HEK293T (cell line): ENCODE results near the gene ABCC2.

Experiments
- CTCF ChIA-PET: fragments of 350-600 bp; formaldehyde crosslinking; extraction: SDS; loops from one replicate; lab custom pipeline; 2021; ENCODE audit warnings: antibody characterized with exemption, inconsistent platforms; lab: Yijun Ruan, JAX
- POLR2A ChIA-PET: fragments of 350-600 bp; formaldehyde crosslinking; extraction: SDS; loops from one replicate; lab custom pipeline; 2020; ENCODE audit warnings: antibody characterized with exemption, inconsistent platforms; lab: Yijun Ruan, JAX
- DNase-seq: peaks from one replicate; pipeline ENCODE4 v3.0.0; 2012; ENCODE audit warnings: mixed read lengths; ENCODE audit errors: extremely low spot score
- ARNT ChIP-seq: fragments of 450-650 bp; IDR thresholded peaks from 2 replicates; pipeline ENCODE4 v1.6.1; 2017; ENCODE audit warnings: mild to moderate bottlenecking
- BHLHE40 ChIP-seq: fragments of 450-650 bp; IDR thresholded peaks from 2 replicates; pipeline ENCODE4 v1.6.1; 2016; ENCODE audit warnings: mild to moderate bottlenecking, moderate library complexity, borderline replicate concordance
- CTBP1 ChIP-seq: fragments of 450-650 bp; IDR thresholded peaks from 2 replicates; pipeline ENCODE4 v1.6.1; 2016; ENCODE audit warnings: borderline replicate concordance
- ELF4 ChIP-seq: fragments of 450-650 bp; IDR thresholded peaks from 2 replicates; pipeline ENCODE4 v1.6.1; 2017; ENCODE audit warnings: antibody characterized with exemption
- FOXA1 ChIP-seq: fragments of 450-650 bp; IDR thresholded peaks from 2 replicates; pipeline ENCODE4 v1.6.1; 2016; ENCODE audit warnings: mild to moderate bottlenecking
- FOXK2 ChIP-seq: fragments of 450-650 bp; IDR thresholded peaks from 2 replicates; pipeline ENCODE4 v1.6.1; 2016; ENCODE audit warnings: mild to moderate bottlenecking
- FOXM1 ChIP-seq: fragments of 450-650 bp; IDR thresholded peaks from 2 replicates; pipeline ENCODE4 v1.6.1; 2017; ENCODE audit warnings: mild to moderate bottlenecking, borderline replicate concordance
- HDGF ChIP-seq: fragments of 450-650 bp; IDR thresholded peaks from 2 replicates; pipeline ENCODE4 v1.6.1; 2017; ENCODE audit warnings: antibody characterized with exemption, borderline replicate concordance
- L3MBTL2 ChIP-seq: fragments of 450-650 bp; conservative IDR thresholded peaks from 2 replicates; pipeline ENCODE4 v1.6.1; 2016; ENCODE audit warnings: mild to moderate bottlenecking
- LEF1 ChIP-seq: fragments of 450-650 bp; IDR thresholded peaks from 2 replicates; pipeline ENCODE4 v1.6.1; 2017; ENCODE audit warnings: mild to moderate bottlenecking, borderline replicate concordance
- NFRKB ChIP-seq: fragments of 450-650 bp; IDR thresholded peaks from 2 replicates; pipeline ENCODE4 v1.6.1; 2016; ENCODE audit warnings: mild to moderate bottlenecking, moderate library complexity
- SP1 ChIP-seq: fragments of 450-650 bp; IDR thresholded peaks from 2 replicates; pipeline ENCODE4 v1.6.1; 2017
- SUZ12 ChIP-seq: fragments of 450-650 bp; IDR thresholded peaks from 2 replicates; pipeline ENCODE4 v1.6.1; 2016; ENCODE audit warnings: mild to moderate bottlenecking
- TARDBP ChIP-seq: fragments of 450-650 bp; IDR thresholded peaks from 2 replicates; pipeline ENCODE4 v1.6.1; 2016
- ZNF384 ChIP-seq: fragments of 450-650 bp; IDR thresholded peaks from 2 replicates; pipeline ENCODE4 v1.6.1; 2016
- TF ChIP-seq, protein P1 (sequence below): fragments of 450-650 bp; IDR thresholded peaks from 2 replicates; pipeline ENCODE4 v1.6.1; 2016

The ABCC2 gene

DNA sequence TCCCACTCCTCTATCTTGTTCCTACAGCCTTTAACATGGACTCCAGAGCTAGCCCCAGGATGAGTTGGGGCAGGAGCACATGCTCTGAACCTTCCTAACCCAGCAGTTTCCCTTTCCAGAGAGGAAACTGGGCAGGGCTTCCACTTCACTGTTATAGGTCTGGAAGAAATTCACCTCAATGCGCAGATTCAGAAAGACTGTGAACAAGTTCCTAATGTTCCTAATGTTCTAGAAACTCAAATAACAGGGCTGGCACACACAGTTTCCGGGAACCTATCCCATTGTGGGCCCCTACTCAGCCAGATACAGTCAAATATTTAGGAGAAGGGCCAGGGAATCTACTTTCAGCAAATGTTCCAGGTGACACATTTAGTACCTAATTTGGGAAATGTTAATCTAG, 29.7 kb downstream of the ABCC2 start:
- TF ChIP-seq FOXA1 = no peak
- no peak for TF ChIP-seq HDGF
- TF ChIP-seq ZNF384 = no peak
- TF ChIP-seq FOXK2 = no peak
- DNase-seq = no peak
- ChIA-PET CTCF (no interaction called here), POLR2A (no interaction called here)

- ChIA-PET POLR2A (no interaction called here), CTCF (no interaction called here)
- DNase-seq = no peak
- TF ChIP-seq ELF4 (no peak), BHLHE40 (no peak), SUZ12 (no peak), ZNF384 (no peak), FOXM1 (no peak)
- TF ChIP-seq, protein P1, sequence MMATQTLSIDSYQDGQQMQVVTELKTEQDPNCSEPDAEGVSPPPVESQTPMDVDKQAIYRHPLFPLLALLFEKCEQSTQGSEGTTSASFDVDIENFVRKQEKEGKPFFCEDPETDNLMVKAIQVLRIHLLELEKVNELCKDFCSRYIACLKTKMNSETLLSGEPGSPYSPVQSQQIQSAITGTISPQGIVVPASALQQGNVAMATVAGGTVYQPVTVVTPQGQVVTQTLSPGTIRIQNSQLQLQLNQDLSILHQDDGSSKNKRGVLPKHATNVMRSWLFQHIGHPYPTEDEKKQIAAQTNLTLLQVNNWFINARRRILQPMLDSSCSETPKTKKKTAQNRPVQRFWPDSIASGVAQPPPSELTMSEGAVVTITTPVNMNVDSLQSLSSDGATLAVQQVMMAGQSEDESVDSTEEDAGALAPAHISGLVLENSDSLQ = no peak
These were observed 31.7 kb downstream of the ABCC2 start for GRCh38 chr10:99814143-99814542.

- DNase-seq = no peak
- ChIA-PET CTCF (no interaction called here), POLR2A (no interaction called here)
- TF ChIP-seq FOXM1 = no peak
- no peak for TF ChIP-seq ZNF384
- TF ChIP-seq L3MBTL2 = no peak
- TF ChIP-seq, protein P1 = no peak
- TF ChIP-seq SP1 = no peak
- no peak for TF ChIP-seq LEF1
- TF ChIP-seq FOXA1 = no peak
- no peak for TF ChIP-seq HDGF
- no peak for TF ChIP-seq NFRKB
- TF ChIP-seq SUZ12 = no peak
- TF ChIP-seq ELF4 = no peak
- TF ChIP-seq CTBP1 = no peak
- TF ChIP-seq TARDBP = no peak
- no peak for TF ChIP-seq ARNT
- TF ChIP-seq FOXK2 = no peak
- no peak for TF ChIP-seq BHLHE40
These were observed 33.2 kb downstream of the ABCC2 start for GRCh38 chr10:99815621-99816020.

GRCh38 chr10:99827936-99828335, 45.5 kb downstream of the ABCC2 start:
- DNase-seq = no peak
- CTCF ChIA-PET = interaction anchor here (0.9 to 1.0 kb wide), 2 partner anchors 17 to 18 kb away, joined by 3 to 4 read pairs; no protein-coding TSS in a partner anchor
- TF ChIP-seq NFRKB = no peak
- no peak for TF ChIP-seq FOXK2
- no peak for TF ChIP-seq ZNF384
- no peak for TF ChIP-seq SUZ12
- no peak for TF ChIP-seq ARNT
- POLR2A ChIA-PET = no interaction called here

DNA sequence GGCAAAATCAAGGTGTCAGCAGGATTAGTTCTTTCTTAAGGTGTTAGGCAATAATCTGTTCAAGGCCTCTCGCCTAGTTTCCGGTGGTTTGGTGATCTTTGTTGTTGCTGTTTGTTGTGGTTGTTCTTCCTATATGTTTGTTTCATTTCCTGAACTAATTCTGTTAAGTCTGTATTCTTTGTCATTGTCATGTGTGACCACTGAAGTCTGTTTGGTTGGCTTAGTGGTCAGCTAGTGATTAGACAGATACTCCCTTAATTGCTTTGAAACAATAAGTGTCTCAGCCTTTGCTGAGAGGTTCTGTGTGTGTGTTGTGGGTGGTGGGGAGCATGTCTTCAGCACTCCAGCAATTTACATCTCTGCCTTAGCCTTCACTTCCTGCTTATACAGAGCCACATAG, 46.0 kb downstream of the ABCC2 start:
- DNase-seq = no peak
- CTCF ChIA-PET = interaction anchor here (1.0 kb wide), 2 partner anchors 17 to 40 kb away, joined by 4 read pairs; no protein-coding TSS in a partner anchor
- POLR2A ChIA-PET = no interaction called here
- TF ChIP-seq FOXM1 (no peak), NFRKB (no peak), FOXA1 (no peak), TARDBP (no peak), SP1 (no peak), LEF1 (no peak), ARNT (no peak), HDGF (no peak), ZNF384 (no peak), ELF4 (no peak), FOXK2 (no peak)
- TF ChIP-seq, protein P1 = no peak

GRCh38 chr10:99832439-99832838, 50.0 kb downstream of the ABCC2 start:
- POLR2A ChIA-PET = no interaction called here
- CTCF ChIA-PET = no interaction called here
- no peak for DNase-seq
- TF ChIP-seq NFRKB (no peak), FOXM1 (no peak), LEF1 (no peak), SUZ12 (no peak), CTBP1 (no peak), L3MBTL2 (no peak), ELF4 (no peak), TARDBP (no peak), FOXA1 (no peak), SP1 (no peak), HDGF (no peak), FOXK2 (no peak), ZNF384 (no peak), BHLHE40 (no peak), ARNT (no peak)
- TF ChIP-seq, protein P1 = no peak

DNA sequence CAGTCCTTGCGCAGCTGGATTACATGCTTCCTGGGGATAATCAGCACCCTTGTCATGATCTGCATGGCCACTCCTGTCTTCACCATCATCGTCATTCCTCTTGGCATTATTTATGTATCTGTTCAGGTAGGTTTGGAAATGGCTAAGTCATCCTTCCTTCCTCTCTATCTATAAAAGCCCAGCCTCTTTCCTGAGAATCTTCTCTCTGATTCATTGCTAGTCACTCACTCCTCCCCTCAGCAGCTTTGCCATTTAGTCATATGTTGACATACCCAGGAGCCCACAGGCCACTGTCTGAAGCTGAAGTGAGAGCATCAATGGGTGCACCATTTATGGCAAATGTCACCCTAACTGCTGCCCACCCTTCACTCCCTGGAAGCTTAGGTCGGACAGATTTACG, 52.0 kb downstream of the ABCC2 start:
- TF ChIP-seq SP1 = no peak
- DNase-seq = no peak
- ChIA-PET CTCF (no interaction called here), POLR2A (no interaction called here)
